ENCODE data around the gene NFKBIA. TPM values are rescaled to one million over a fixed set of nuclear protein-coding genes. Genes with fewer than 3 reads are reported as not detected.
"Not testable (repeated sequence)": the region's sequence is repeated elsewhere in the genome, so short reads cannot be mapped to it uniquely, and the experiment has no call there.

Gene NFKBIA
- total RNA-seq, 4 donors from 2014 or later, result 185 to 379 (median 320) TPM

- intact Hi-C loops (cut with DNase I; ENCODE audit: low total_unique reads) (no loop called here), in situ Hi-C loops (cut with MboI; ENCODE audit: low sequenced_read_pairs in 4 of 4) (no loop called here)
- Histone ChIP-seq H3K4me1 (peaks cover 37 to 50% of the 10 kb centered on the region in 2 donors), H3K9me3 (no peaks in the 10 kb centered on the region), H3K27ac (peak overlapping the region; percentile 86 to 93 (median 90)), H3K36me3 (no peaks in the 10 kb centered on the region), H3K4me3 (peak overlapping the region in 3 of 4 donors; percentile 8 to 14 (median 12)), H3K27me3 (no peaks in the 10 kb centered on the region)
- peak; percentile 91 to 96 for DNase-seq
- TF ChIP-seq POLR2A (IDR thresholded peaks at IDR 0.05) (peak in 1 of 2 donors; percentile 80), CTCF (IDR thresholded peaks at IDR 0.05 in 4 of 5, conservative IDR thresholded peaks at IDR 0.05 in 1 of 5) (no peak)
- ATAC-seq, result peak; percentile 82 to 86
Observed at GRCh38 chr14:35385042-35385839, 19.3 kb downstream of the NFKBIA start.

GRCh38 chr14:35384455-35385041 is 20.0 kb downstream of the NFKBIA start:
- TF ChIP-seq POLR2A (IDR thresholded peaks at IDR 0.05), result peak; percentile 39 to 67
- TF ChIP-seq CTCF (IDR thresholded peaks at IDR 0.05 in 4 of 5, conservative IDR thresholded peaks at IDR 0.05 in 1 of 5), result peak in 4 of 5 experiments; percentile 50 to 59 (median 54)
- Histone ChIP-seq H3K27ac (peak overlapping the region; percentile 86 to 93 (median 90)), H3K4me3 (peak overlapping the region; percentile 8 to 14 (median 11)), H3K4me1 (peaks cover 37 to 50% of the 10 kb centered on the region in 2 donors), H3K36me3 (no peaks in the 10 kb centered on the region), H3K9me3 (no peaks in the 10 kb centered on the region), H3K27me3 (no peaks in the 10 kb centered on the region)
- in situ Hi-C loops (cut with MboI; ENCODE audit: low sequenced_read_pairs in 4 of 4), result no loop called here
- intact Hi-C loops (cut with DNase I; ENCODE audit: low total_unique reads), result loop anchor here (1.0 kb wide), 3 partner anchors 20 to 92 kb away; partner anchors contain the start of genes NFKBIA and PSMA6
- DNase-seq (peak; percentile 77 to 92), ATAC-seq (peak; percentile 75 to 84)

- H3K9me3 ChIP-seq, result no peaks in the 10 kb centered on the region
- no peaks in the 10 kb centered on the region for H3K36me3 ChIP-seq
- intact Hi-C loops (cut with DNase I; ENCODE audit: low total_unique reads) (loop anchor here (1.0 kb wide), 3 partner anchors 20 to 92 kb away; partner anchors contain the start of genes NFKBIA and PSMA6), in situ Hi-C loops (cut with MboI; ENCODE audit: low sequenced_read_pairs in 4 of 4) (no loop called here)
- peak overlapping the region; percentile 86 to 93 (median 90) for H3K27ac ChIP-seq
- DNase-seq, result no peak
- H3K4me3 ChIP-seq, result peak overlapping the region in 2 of 4 donors; percentile 8 to 10
- TF ChIP-seq POLR2A (IDR thresholded peaks at IDR 0.05), result no peak
- no peak for TF ChIP-seq CTCF (IDR thresholded peaks at IDR 0.05 in 4 of 5, conservative IDR thresholded peaks at IDR 0.05 in 1 of 5)
- peak; percentile 0 to 2 for ATAC-seq
- peaks cover 34 to 44% of the 10 kb centered on the region in 2 donors for H3K4me1 ChIP-seq
- H3K27me3 ChIP-seq, result no peaks in the 10 kb centered on the region
Observed at GRCh38 chr14:35383569-35384454, 20.7 kb downstream of the NFKBIA start.

GRCh38 chr14:35380794-35381193 is 23.8 kb downstream of the NFKBIA start:
- intact Hi-C loops (cut with DNase I; ENCODE audit: low total_unique reads) (no loop called here), in situ Hi-C loops (cut with MboI; ENCODE audit: low sequenced_read_pairs in 4 of 4) (no loop called here)
- no peaks in the 10 kb centered on the region for H3K36me3 ChIP-seq
- peaks cover 25 to 26% of the 10 kb centered on the region in 2 donors for H3K4me1 ChIP-seq
- no peaks in the 10 kb centered on the region for H3K9me3 ChIP-seq
- no peaks in the 10 kb centered on the region for H3K27me3 ChIP-seq
- no peak overlapping the region for H3K27ac ChIP-seq
- TF ChIP-seq CTCF (IDR thresholded peaks at IDR 0.05 in 4 of 5, conservative IDR thresholded peaks at IDR 0.05 in 1 of 5) (no peak), POLR2A (IDR thresholded peaks at IDR 0.05) (no peak)
- ATAC-seq (no peak), DNase-seq (no peak)
- no peak overlapping the region for H3K4me3 ChIP-seq

GRCh38 chr14:35379234-35379933 is 25.2 kb downstream of the NFKBIA start:
- ATAC-seq; H3K27ac ChIP-seq; H3K36me3 ChIP-seq; H3K27me3 ChIP-seq; DNase-seq; H3K9me3 ChIP-seq; H3K4me3 ChIP-seq; in situ Hi-C loops (cut with MboI; ENCODE audit: low sequenced_read_pairs in 4 of 4); intact Hi-C loops (cut with DNase I; ENCODE audit: low total_unique reads): not testable (repeated sequence)
- peaks cover 12 to 13% of the 10 kb centered on the region in 2 donors for H3K4me1 ChIP-seq
